ENCODE results near the gene ARSD. TPM values are rescaled to one million over a fixed set of nuclear protein-coding genes. Genes with fewer than 3 reads are reported as not detected.

Gene ARSD
- total RNA-seq, 4 donors from 2014 or later: 39.1 to 66.3 (median 53.0) TPM

DNA sequence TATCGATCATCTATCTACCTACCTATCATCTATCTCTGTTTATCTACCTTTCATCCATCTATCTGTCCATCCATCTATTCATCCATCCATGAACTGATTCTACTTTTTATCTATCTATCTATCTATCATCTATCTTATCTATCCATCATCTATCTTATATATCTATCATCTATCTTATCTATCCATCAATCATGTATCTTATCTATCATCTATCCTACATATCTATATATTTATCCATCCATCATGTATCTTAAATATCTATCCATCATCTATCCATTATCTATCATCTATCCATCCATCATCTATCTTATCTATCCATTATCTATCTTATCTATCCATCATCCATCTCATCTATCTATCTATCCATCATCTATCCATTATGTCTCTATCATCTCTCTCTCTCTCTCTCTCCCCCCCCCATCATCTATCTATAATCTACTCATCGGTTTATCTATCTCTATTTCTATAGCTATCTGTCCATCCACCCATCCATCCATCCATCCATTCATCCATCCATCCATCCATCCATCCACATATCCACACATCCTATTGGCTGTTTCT is 20.9 kb downstream of the ARSD start:
- intact Hi-C loops (cut with DNase I): no loop called here
- Histone ChIP-seq H3K4me3 (replicated peaks in 1 of 3) (no peak overlapping the region), H3K27ac (no peak overlapping the region)

DNA sequence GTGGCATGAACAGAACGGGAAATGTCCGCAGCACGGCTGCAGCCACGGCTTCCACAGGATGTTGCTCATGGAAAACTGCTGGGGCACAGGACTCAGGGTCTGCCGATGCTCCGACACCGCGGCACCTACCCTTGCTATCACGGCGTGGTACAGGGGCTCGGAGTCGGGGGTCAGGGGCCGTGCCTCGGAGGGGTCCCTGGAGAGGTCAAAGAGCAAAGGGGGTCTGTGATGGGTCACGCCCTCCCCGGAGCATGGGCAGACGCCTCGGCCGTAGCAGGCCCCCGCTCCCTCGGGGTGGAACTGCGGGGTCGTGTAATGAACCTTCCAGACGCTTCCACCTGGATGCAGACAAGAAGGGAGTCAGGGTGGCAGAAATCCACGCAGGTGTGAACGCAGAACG is 21.8 kb downstream of the ARSD start:
- no peaks in the 10 kb centered on the region for H3K27me3 ChIP-seq
- H3K4me3 ChIP-seq (replicated peaks in 1 of 3): no peak overlapping the region
- no peaks in the 10 kb centered on the region for H3K4me1 ChIP-seq
- H3K36me3 ChIP-seq: peaks cover 9% of the 10 kb centered on the region in 2 donors
- H3K9me3 ChIP-seq: no peaks in the 10 kb centered on the region
- DNase-seq: no peak
- TF ChIP-seq, protein P1, sequence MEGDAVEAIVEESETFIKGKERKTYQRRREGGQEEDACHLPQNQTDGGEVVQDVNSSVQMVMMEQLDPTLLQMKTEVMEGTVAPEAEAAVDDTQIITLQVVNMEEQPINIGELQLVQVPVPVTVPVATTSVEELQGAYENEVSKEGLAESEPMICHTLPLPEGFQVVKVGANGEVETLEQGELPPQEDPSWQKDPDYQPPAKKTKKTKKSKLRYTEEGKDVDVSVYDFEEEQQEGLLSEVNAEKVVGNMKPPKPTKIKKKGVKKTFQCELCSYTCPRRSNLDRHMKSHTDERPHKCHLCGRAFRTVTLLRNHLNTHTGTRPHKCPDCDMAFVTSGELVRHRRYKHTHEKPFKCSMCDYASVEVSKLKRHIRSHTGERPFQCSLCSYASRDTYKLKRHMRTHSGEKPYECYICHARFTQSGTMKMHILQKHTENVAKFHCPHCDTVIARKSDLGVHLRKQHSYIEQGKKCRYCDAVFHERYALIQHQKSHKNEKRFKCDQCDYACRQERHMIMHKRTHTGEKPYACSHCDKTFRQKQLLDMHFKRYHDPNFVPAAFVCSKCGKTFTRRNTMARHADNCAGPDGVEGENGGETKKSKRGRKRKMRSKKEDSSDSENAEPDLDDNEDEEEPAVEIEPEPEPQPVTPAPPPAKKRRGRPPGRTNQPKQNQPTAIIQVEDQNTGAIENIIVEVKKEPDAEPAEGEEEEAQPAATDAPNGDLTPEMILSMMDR (IDR thresholded peaks at IDR 0.05): no peak
- no peak for TF ChIP-seq POLR2A (IDR thresholded peaks at IDR 0.05)
- no peak overlapping the region for H3K27ac ChIP-seq
- intact Hi-C loops (cut with DNase I): no loop called here
- WGBS, 2 donors: 93% methylated on average over 16 of the region's 27 CpGs; no CpG with 5 or more reads in 1 of the 2 donors

More for the DNA sequence above, 20.9 kb downstream of the ARSD start:
- no peaks in the 10 kb centered on the region for H3K9me3 ChIP-seq
- WGBS, 2 donors: 98 to 100% methylated on average over 2 of the region's 2 CpGs
- H3K4me1 ChIP-seq: no peaks in the 10 kb centered on the region
- H3K36me3 ChIP-seq: peaks cover 9% of the 10 kb centered on the region in 2 donors
- no peaks in the 10 kb centered on the region for H3K27me3 ChIP-seq
- DNase-seq: no peak
- TF ChIP-seq, protein P1 (IDR thresholded peaks at IDR 0.05): no peak
- TF ChIP-seq POLR2A (IDR thresholded peaks at IDR 0.05): no peak

DNA sequence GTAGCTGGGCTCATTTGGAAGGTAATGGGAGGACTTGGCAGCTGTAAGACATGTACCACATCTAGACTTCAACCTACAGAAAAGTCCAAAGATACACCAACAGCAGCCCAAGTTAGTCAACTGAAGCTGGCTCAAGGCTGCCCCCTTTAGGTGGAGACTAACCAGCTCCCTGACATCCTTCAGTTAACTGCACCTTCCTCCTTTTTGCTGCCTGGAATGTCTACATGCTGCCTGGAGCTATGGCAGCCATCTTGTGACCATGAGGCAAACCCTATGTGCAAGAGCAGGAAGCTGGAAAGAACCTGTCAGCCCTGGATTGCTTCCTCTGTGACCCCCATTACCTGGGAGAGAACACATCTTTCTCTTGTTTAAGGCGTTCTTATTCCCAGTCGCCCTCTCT is 25.8 kb downstream of the ARSD start:
- no peak overlapping the region for H3K4me3 ChIP-seq (replicated peaks in 1 of 3)
- H3K9me3 ChIP-seq: no peaks in the 10 kb centered on the region
- no peaks in the 10 kb centered on the region for H3K4me1 ChIP-seq
- TF ChIP-seq, protein P1 (IDR thresholded peaks at IDR 0.05): no peak
- no peak for TF ChIP-seq POLR2A (IDR thresholded peaks at IDR 0.05)
- intact Hi-C loops (cut with DNase I): no loop called here
- DNase-seq: no peak
- no peak overlapping the region for H3K27ac ChIP-seq
- 92 to 100% methylated on average over 2 of the region's 2 CpGs for WGBS, 2 donors
- peaks cover 9% of the 10 kb centered on the region in 2 donors for H3K36me3 ChIP-seq
- H3K27me3 ChIP-seq: no peaks in the 10 kb centered on the region

GRCh38 chrX:2902841-2903240 is 26.3 kb downstream of the ARSD start:
- intact Hi-C loops (cut with DNase I): no loop called here
- WGBS, 2 donors: 91 to 100% methylated on average over 1 of the region's 1 CpG
- no peak for DNase-seq

DNA sequence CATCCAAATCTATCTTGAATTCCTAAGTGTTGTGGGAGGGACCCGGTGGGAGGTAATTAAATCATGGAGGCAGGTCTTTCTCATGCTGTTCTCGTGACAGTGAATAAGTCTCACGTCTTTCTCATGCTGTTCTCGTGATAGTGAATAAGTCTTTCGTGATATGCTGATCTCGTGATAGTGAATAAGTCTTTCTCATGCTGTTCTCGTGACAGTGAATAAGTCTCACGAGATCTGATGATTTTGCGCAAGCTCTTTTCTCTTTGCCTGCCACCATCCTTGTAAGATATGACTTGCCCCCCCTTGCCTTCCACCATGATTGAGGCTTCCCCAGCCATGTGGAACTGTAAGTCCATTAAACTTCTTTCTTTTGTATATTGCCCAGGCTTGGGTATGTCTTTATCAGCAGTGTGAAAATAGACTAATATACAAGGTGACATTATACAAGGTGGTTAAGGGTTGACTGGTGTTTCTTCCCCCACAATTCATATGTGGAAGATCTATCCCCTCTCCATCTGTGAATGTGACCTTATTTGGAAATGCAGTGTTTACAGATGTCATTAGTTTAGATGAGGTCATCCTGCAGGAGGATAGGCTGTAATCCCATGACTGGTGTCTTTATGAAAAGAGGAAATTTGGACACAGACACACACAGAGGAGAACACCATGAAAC is 27.6 kb downstream of the ARSD start:
- peaks cover 4 to 7% of the 10 kb centered on the region in 2 donors for H3K4me1 ChIP-seq
- no peak overlapping the region for H3K27ac ChIP-seq
- intact Hi-C loops (cut with DNase I): no loop called here
- no peaks in the 10 kb centered on the region for H3K9me3 ChIP-seq
- no peak overlapping the region for H3K4me3 ChIP-seq (replicated peaks in 1 of 3)
- no peak for DNase-seq
- no peaks in the 10 kb centered on the region for H3K27me3 ChIP-seq
- no peaks in the 10 kb centered on the region for H3K36me3 ChIP-seq
- 94 to 96% methylated on average over 9 of the region's 9 CpGs for WGBS, 2 donors
- no peak for TF ChIP-seq POLR2A (IDR thresholded peaks at IDR 0.05)
- TF ChIP-seq, protein P1 (IDR thresholded peaks at IDR 0.05): no peak

More at GRCh38 chrX:2902841-2903240, 26.3 kb downstream of the ARSD start:
- H3K27ac ChIP-seq: no peak overlapping the region
- H3K36me3 ChIP-seq: peaks cover 9% of the 10 kb centered on the region in 2 donors
- TF ChIP-seq POLR2A (IDR thresholded peaks at IDR 0.05): no peak
- H3K4me3 ChIP-seq (replicated peaks in 1 of 3): no peak overlapping the region
- peaks cover under 1 to 2% of the 10 kb centered on the region in 2 donors for H3K4me1 ChIP-seq
- no peaks in the 10 kb centered on the region for H3K9me3 ChIP-seq
- H3K27me3 ChIP-seq: no peaks in the 10 kb centered on the region
